NCI-H128 (cell line): ENCODE data around the gene TAF1C.
"Not testable (repeated sequence)": the region's sequence is repeated elsewhere in the genome, so short reads cannot be mapped to it uniquely, and the experiment has no call there.

Experiments used
- DNase-seq: peaks from one replicate; lab custom pipeline; 2025; ENCODE audit not compliant: unreplicated experiment; lab: John Stamatoyannopoulos, UW

TAF1C gene

GRCh38 chr16:84186685-84187437, at the start of gene TAF1C:
TAF1C (minus strand) TSS chr16:84187057; CDS start chr16:84184988, 2,069 bp downstream.
- peak; percentile 62 for DNase-seq

- DNase-seq = no peak
These were observed 47.7 kb upstream of the TAF1C start for GRCh38 chr16:84234321-84235241.

- DNase-seq = no peak
These were observed 46.9 kb upstream of the TAF1C start for GRCh38 chr16:84233748-84234147.

GRCh38 chr16:84232969-84233368, 46.1 kb upstream of the TAF1C start:
- DNase-seq = no peak

GRCh38 chr16:84232060-84232459, 45.2 kb upstream of the TAF1C start:
- no peak for DNase-seq

GRCh38 chr16:84229471-84229870, 42.6 kb upstream of the TAF1C start:
- no peak for DNase-seq

- no peak for DNase-seq
These were observed 41.5 kb upstream of the TAF1C start for GRCh38 chr16:84228256-84228838.

- DNase-seq = no peak
These were observed 40.7 kb upstream of the TAF1C start for GRCh38 chr16:84227548-84227947.

- no peak for DNase-seq
These were observed 39.2 kb upstream of the TAF1C start for GRCh38 chr16:84226026-84226425.

GRCh38 chr16:84225571-84225970, 38.7 kb upstream of the TAF1C start:
- DNase-seq = no peak

- no peak for DNase-seq
These were observed 38.3 kb upstream of the TAF1C start for GRCh38 chr16:84225126-84225525.

- no peak for DNase-seq
These were observed 37.7 kb upstream of the TAF1C start for GRCh38 chr16:84224554-84224953.

GRCh38 chr16:84223456-84223855, 36.6 kb upstream of the TAF1C start:
- DNase-seq = no peak

GRCh38 chr16:84220851-84221250, 34.0 kb upstream of the TAF1C start:
- no peak for DNase-seq

- no peak for DNase-seq
These were observed 32.1 kb upstream of the TAF1C start for GRCh38 chr16:84218956-84219355.

GRCh38 chr16:84218176-84218823, 31.4 kb upstream of the TAF1C start:
- no peak for DNase-seq

- not testable (repeated sequence) for DNase-seq
These were observed 29.3 kb upstream of the TAF1C start for GRCh38 chr16:84216144-84216543.

- DNase-seq = no peak
These were observed 28.7 kb upstream of the TAF1C start for GRCh38 chr16:84215531-84215930.

- DNase-seq = no peak
These were observed 27.7 kb upstream of the TAF1C start for GRCh38 chr16:84214451-84215066.

GRCh38 chr16:84212631-84213030, 25.8 kb upstream of the TAF1C start:
- no peak for DNase-seq

GRCh38 chr16:84212154-84212553, 25.3 kb upstream of the TAF1C start:
- no peak for DNase-seq
